Measurements from ENCODE around the gene LRRC3. TPM values are rescaled to one million over a fixed set of nuclear protein-coding genes. Genes with fewer than 3 reads are reported as not detected.

The LRRC3 gene
- total and polyA plus RNA-seq, 5 donors, result 0.89 to 1.1 (median 1.0) TPM

- Histone ChIP-seq H3K27me3 (ENCODE audit: control insufficient read depth, insufficient read depth) (no peaks in the 10 kb centered on the region), H3K27ac (ENCODE audit: low read length) (no peak overlapping the region), H3K4me1 (ENCODE audit: control insufficient read depth, insufficient read depth, low read length) (no peaks in the 10 kb centered on the region), H3K9me3 (ENCODE audit: control insufficient read depth, low read length) (no peaks in the 10 kb centered on the region), H3K4me3 (ENCODE audit: low read length) (no peak overlapping the region)
- no peak for DNase-seq
- ATAC-seq, result no peak
- 94% methylated on average over 3 of the region's 3 CpGs for WGBS
- intact Hi-C loops (cut with DNase I), result no loop called here
These were observed 2.2 kb upstream of the LRRC3 start for GRCh38 chr21:44453120-44453519.

DNA sequence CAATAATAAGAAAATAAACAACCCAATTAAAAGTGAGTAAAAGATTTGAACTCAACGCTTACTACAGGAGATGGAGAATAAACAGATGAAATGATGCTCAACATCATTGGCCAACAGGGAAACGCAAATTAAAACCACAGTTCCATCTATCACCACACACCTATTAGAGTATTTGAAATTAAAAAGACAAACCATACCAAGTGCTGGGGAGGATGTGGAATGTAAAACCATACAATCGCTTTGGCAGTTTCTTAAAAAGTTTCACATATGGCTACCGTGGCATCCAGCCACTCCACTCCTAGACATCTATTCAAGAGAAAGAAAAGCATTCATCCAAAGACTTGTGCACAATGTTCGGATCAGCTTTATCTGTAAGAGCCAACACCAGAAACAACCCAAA, 1.3 kb upstream of the LRRC3 start:
- WGBS, result 91% methylated on average over 5 of the region's 5 CpGs
- Histone ChIP-seq H3K4me1 (ENCODE audit: control insufficient read depth, insufficient read depth, low read length) (no peaks in the 10 kb centered on the region), H3K27me3 (ENCODE audit: control insufficient read depth, insufficient read depth) (no peaks in the 10 kb centered on the region), H3K27ac (ENCODE audit: low read length) (no peak overlapping the region), H3K9me3 (ENCODE audit: control insufficient read depth, low read length) (no peaks in the 10 kb centered on the region), H3K4me3 (ENCODE audit: low read length) (no peak overlapping the region)
- ATAC-seq, result no peak
- DNase-seq, result no peak
- intact Hi-C loops (cut with DNase I), result no loop called here

DNA sequence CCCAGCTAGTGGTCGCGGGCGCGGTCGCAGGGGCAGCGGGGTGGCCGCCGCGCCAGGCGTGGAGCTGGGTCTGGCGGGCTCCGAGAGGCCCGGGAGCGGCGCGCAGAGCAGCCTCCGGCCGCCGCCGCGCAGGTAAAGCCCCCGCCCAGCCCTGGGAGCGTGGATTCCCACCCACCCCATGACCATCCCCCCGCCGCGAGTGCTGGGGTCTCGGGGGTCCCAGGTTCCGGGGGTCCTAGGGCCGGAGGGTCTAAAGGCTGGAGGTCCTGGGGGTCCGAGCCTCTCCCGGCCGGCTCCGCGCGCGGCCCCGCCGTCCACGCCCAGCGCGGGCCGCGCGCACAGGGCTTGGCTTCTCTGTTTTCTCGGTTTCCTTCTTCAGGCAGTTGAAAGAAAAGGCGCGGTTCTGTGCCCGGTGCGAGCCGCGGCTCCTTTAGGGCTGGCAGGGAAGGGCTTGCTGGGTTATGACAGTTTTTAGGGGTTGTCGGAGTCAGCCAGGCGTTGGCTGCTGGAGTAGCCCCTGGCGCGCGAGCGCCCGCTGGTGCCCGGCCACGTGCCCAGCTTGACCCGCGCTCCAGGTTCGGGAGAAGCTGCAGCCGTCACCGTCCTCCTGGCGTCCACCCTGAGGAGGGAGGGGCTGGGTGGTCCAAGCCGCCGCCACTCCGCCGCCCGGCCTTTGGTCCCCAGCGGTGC, 359 bp downstream of the LRRC3 start:
- intact Hi-C loops (cut with DNase I), result no loop called here
- Histone ChIP-seq H3K4me3 (ENCODE audit: low read length) (peak overlapping the region; percentile 90), H3K27me3 (ENCODE audit: control insufficient read depth, insufficient read depth) (no peaks in the 10 kb centered on the region), H3K4me1 (ENCODE audit: control insufficient read depth, insufficient read depth, low read length) (no peaks in the 10 kb centered on the region), H3K9me3 (ENCODE audit: control insufficient read depth, low read length) (no peaks in the 10 kb centered on the region), H3K27ac (ENCODE audit: low read length) (no peak overlapping the region)
- ATAC-seq, result peak; percentile 21 to 55
- peak; percentile 46 to 82 (median 77) for DNase-seq
- 1% methylated on average over 72 of the region's 72 CpGs for WGBS

DNA sequence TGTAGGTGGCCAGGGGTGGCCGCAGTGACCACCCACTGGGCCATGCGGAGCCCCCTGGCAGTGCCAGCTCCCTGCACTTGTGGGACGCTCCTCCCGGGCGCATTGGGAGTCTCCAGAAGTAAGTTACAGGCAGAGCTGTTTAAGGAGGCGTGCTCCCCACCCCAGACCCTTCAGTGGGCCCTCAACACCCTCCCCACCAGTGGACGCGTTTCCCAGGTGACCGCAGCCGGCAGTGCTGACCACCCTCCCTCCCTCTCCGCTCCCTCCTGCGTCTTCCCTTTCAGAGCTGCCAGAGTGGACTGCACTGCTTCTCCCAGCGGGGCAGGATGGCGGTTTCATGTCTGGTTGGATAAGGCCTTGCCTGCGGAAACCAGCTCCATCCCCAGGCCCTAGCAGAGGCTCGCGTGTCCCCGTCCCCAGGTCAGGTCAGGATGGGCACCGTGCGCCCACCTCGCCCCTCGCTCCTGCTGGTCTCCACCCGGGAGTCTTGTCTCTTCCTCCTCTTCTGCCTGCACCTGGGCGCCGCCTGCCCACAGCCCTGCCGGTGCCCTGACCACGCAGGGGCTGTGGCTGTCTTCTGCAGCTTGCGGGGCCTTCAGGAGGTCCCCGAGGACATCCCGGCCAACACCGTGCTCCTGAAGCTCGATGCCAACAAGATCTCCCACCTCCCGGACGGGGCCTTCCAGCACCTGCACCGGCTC, 1.1 kb downstream of the LRRC3 start:
- no peaks in the 10 kb centered on the region for H3K9me3 ChIP-seq (ENCODE audit: control insufficient read depth, low read length)
- H3K27me3 ChIP-seq (ENCODE audit: control insufficient read depth, insufficient read depth), result no peaks in the 10 kb centered on the region
- no peaks in the 10 kb centered on the region for H3K4me1 ChIP-seq (ENCODE audit: control insufficient read depth, insufficient read depth, low read length)
- peak in 1 of 2 donors; percentile 3 for ATAC-seq
- intact Hi-C loops (cut with DNase I), result no loop called here
- H3K27ac ChIP-seq (ENCODE audit: low read length), result no peak overlapping the region
- DNase-seq, result peak in 2 of 3 donors; percentile 40 to 53
- peak overlapping the region; percentile 90 for H3K4me3 ChIP-seq (ENCODE audit: low read length)
- 80% methylated on average over 35 of the region's 35 CpGs for WGBS

- no peak overlapping the region for H3K4me3 ChIP-seq (ENCODE audit: low read length)
- H3K4me1 ChIP-seq (ENCODE audit: control insufficient read depth, insufficient read depth, low read length), result no peaks in the 10 kb centered on the region
- H3K9me3 ChIP-seq (ENCODE audit: control insufficient read depth, low read length), result no peaks in the 10 kb centered on the region
- H3K27me3 ChIP-seq (ENCODE audit: control insufficient read depth, insufficient read depth), result no peaks in the 10 kb centered on the region
- ATAC-seq (no peak), DNase-seq (peak in 2 of 3 donors; percentile 55 to 57)
- 96% methylated on average over 44 of the region's 44 CpGs for WGBS
- H3K27ac ChIP-seq (ENCODE audit: low read length), result no peak overlapping the region
- intact Hi-C loops (cut with DNase I), result no loop called here
These were observed 1.8 kb downstream of the LRRC3 start for GRCh38 chr21:44456915-44457736.

DNA sequence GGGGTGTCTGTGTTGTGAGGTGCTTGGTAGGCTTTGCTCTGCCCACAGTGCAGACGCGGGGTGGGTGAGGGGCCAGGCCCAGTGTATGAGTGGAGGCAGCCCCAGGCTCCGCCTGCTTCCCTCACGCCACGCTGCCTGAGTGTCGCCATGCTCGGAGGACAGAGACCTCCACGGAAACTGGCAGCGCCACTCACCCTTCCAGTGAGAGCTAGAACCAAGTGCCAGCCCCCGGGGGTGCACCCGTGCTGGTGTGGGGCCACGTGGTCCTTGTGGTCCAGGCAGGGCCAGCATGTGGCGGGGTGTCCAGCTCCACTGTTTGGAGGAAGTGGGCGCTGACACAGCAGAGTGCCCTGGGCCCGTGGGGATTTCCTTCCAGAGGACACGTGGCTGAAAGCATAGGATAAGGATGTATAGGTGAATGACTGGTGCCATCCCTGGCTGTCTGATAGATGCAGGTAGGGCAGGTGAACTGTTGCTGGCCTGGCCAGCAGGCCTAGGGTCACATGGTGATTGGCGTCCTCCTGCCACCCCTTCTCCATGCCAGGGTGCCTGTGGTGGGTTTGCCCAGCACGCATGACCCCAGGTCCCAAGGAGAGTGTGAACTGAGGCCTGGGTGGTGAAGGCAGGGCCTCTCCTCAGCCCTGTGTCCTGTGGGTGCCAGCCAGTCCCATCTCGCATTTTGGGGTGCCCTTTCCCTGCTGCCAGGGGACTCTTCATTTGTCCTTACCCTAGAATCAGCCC, 3.8 kb downstream of the LRRC3 start:
- no peaks in the 10 kb centered on the region for H3K27me3 ChIP-seq (ENCODE audit: control insufficient read depth, insufficient read depth)
- intact Hi-C loops (cut with DNase I), result no loop called here
- no peak overlapping the region for H3K4me3 ChIP-seq (ENCODE audit: low read length)
- no peak overlapping the region for H3K27ac ChIP-seq (ENCODE audit: low read length)
- H3K9me3 ChIP-seq (ENCODE audit: control insufficient read depth, low read length), result no peaks in the 10 kb centered on the region
- 92% methylated on average over 19 of the region's 19 CpGs for WGBS
- peak in 1 of 3 donors; percentile 59 for DNase-seq
- no peak for ATAC-seq
- H3K4me1 ChIP-seq (ENCODE audit: control insufficient read depth, insufficient read depth, low read length), result no peaks in the 10 kb centered on the region

DNA sequence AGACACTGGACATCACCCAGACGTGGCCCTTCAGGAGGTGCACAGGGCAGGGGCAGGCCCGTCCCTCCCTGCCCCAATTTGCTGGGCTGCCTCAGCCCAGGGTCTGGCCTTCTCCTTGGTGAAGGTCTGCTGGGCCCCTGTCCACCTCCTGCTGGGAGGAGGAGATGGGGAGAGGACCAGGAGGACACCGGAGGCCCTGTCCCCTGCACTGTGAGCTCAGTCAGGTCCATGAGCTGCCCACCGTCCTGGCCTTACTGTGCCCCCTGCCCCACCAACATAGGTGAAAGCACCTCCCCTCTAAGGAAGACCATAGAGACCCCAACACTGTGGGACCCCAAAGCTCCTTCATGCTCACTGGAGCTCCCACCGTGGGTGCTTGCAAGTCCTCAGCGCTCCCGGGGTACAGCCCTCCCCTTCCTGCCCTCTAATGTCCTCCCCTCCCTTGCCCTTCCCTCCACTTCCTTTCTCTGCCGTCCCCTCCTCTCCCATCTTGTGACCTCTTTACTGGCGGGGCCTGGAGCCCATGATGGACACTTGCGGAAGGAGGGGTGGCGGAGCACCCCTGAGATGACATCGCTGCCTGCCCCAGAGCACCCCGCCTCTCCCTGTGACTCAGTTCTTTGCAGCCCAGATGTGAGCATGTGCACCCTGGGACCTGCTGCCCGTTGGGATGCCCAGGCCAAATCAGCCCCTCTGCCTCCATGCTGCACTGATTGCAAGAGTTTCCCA, 4.6 kb downstream of the LRRC3 start:
- ATAC-seq (no peak), DNase-seq (no peak)
- 80% methylated on average over 14 of the region's 14 CpGs for WGBS
- intact Hi-C loops (cut with DNase I), result no loop called here
- no peak overlapping the region for H3K4me3 ChIP-seq (ENCODE audit: low read length)
- H3K27me3 ChIP-seq (ENCODE audit: control insufficient read depth, insufficient read depth), result no peaks in the 10 kb centered on the region
- H3K9me3 ChIP-seq (ENCODE audit: control insufficient read depth, low read length), result no peaks in the 10 kb centered on the region
- no peak overlapping the region for H3K27ac ChIP-seq (ENCODE audit: low read length)
- H3K4me1 ChIP-seq (ENCODE audit: control insufficient read depth, insufficient read depth, low read length), result no peaks in the 10 kb centered on the region

- Histone ChIP-seq H3K27ac (ENCODE audit: low read length) (no peak overlapping the region), H3K4me1 (ENCODE audit: control insufficient read depth, insufficient read depth, low read length) (no peaks in the 10 kb centered on the region), H3K4me3 (ENCODE audit: low read length) (no peak overlapping the region), H3K9me3 (ENCODE audit: control insufficient read depth, low read length) (no peaks in the 10 kb centered on the region), H3K27me3 (ENCODE audit: control insufficient read depth, insufficient read depth) (no peaks in the 10 kb centered on the region)
- WGBS, result 93% methylated on average over 8 of the region's 8 CpGs
- ATAC-seq (no peak), DNase-seq (no peak)
- intact Hi-C loops (cut with DNase I), result no loop called here
These were observed 5.1 kb downstream of the LRRC3 start for GRCh38 chr21:44460441-44460755.

- no peak overlapping the region for H3K27ac ChIP-seq (ENCODE audit: low read length)
- intact Hi-C loops (cut with DNase I), result no loop called here
- H3K9me3 ChIP-seq (ENCODE audit: control insufficient read depth, low read length), result no peaks in the 10 kb centered on the region
- DNase-seq (no peak), ATAC-seq (no peak)
- WGBS, result 94% methylated on average over 8 of the region's 8 CpGs
- H3K4me3 ChIP-seq (ENCODE audit: low read length), result no peak overlapping the region
- H3K27me3 ChIP-seq (ENCODE audit: control insufficient read depth, insufficient read depth), result no peaks in the 10 kb centered on the region
- no peaks in the 10 kb centered on the region for H3K4me1 ChIP-seq (ENCODE audit: control insufficient read depth, insufficient read depth, low read length)
These were observed 5.7 kb downstream of the LRRC3 start for GRCh38 chr21:44461005-44461404.

DNA sequence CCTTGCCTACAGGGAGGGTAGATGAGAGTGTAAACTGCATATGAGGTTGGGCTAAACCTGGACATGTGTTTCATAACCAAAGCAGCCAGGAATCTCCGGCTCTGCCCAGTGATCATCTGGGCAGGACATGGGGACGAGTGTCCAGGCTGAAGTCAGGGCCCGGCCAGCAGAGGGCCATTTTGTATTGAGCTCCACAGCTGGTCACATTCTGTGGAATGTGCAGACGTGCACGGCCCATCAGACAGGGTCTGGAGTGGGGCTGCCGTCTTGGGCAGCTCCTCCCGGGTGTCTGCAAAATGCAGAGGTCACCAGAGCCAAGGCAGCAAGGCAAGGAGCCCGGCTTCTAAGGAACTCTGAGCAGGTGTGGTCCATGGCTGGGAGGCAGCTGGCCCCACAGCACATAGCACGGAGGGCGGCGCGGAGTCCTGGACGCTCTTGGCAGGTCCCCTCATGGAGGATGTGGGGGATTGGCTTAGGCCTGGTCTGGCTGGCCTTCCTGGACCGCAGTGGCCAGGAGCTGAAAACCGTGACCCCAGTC, 6.2 kb downstream of the LRRC3 start:
- no peaks in the 10 kb centered on the region for H3K9me3 ChIP-seq (ENCODE audit: control insufficient read depth, low read length)
- ATAC-seq (peak; percentile 52 to 71), DNase-seq (peak in 1 of 3 donors; percentile 63)
- no peaks in the 10 kb centered on the region for H3K27me3 ChIP-seq (ENCODE audit: control insufficient read depth, insufficient read depth)
- intact Hi-C loops (cut with DNase I), result no loop called here
- H3K4me3 ChIP-seq (ENCODE audit: low read length), result no peak overlapping the region
- H3K27ac ChIP-seq (ENCODE audit: low read length), result no peak overlapping the region
- WGBS, result 52% methylated on average over 15 of the region's 15 CpGs
- H3K4me1 ChIP-seq (ENCODE audit: control insufficient read depth, insufficient read depth, low read length), result no peaks in the 10 kb centered on the region

All from right cardiac atrium (tissue), 5 donors.